Stimulated activated naive B cell treated with anti-CD40 and anti-IgM and Interleukin-4, amounts not matched to agents 10 μg/mL and 1 μg/mL and 100 μg/mL, for 72 hours (primary cell): ENCODE measurements around the gene BRPF3.
A peak's percentile ranks its signal among the peaks of the same experiment; 100 is the strongest.

Experiments used
- ATAC-seq, 2 donors: fragments of 150-1000 bp; cut with Tn5 transposase; replicated peaks; 2 replicates each; pipeline ENCODE4 v1.10.0; 2021; ENCODE audit warnings: moderate library complexity in 1 of 2
- DNase-seq: peaks from one replicate; pipeline ENCODE4 v3.0.0; 2021
- H3K27ac Mint-ChIP-seq: one replicate; pipeline ENCODE4 v1.8.0; 2022; ENCODE audit warnings: mild to moderate bottlenecking, mixed read lengths
- H3K27me3 Mint-ChIP-seq, 2 donors: one replicate each; pipeline ENCODE4 v1.8.0; 2022; ENCODE audit warnings: mixed read lengths in 2 of 2
- H3K36me3 Mint-ChIP-seq, 2 donors: one replicate each; pipeline ENCODE4 v1.8.0; 2022; ENCODE audit warnings: mixed read lengths in 2 of 2, mild to moderate bottlenecking in 1 of 2
- H3K4me1 Mint-ChIP-seq, 2 donors: one replicate each; pipeline ENCODE4 v1.8.0; 2022; ENCODE audit warnings: mixed read lengths in 2 of 2, mild to moderate bottlenecking in 1 of 2
- H3K4me3 Mint-ChIP-seq, 2 donors: one replicate each; pipeline ENCODE4 v1.8.0; 2022; ENCODE audit warnings: mild to moderate bottlenecking in 2 of 2, mixed read lengths in 2 of 2, moderate library complexity in 1 of 2
- H3K9me3 Mint-ChIP-seq, 2 donors: one replicate each; pipeline ENCODE4 v1.8.0; 2022; ENCODE audit warnings: mixed read lengths in 2 of 2, mild to moderate bottlenecking in 1 of 2

BRPF3 gene

DNA sequence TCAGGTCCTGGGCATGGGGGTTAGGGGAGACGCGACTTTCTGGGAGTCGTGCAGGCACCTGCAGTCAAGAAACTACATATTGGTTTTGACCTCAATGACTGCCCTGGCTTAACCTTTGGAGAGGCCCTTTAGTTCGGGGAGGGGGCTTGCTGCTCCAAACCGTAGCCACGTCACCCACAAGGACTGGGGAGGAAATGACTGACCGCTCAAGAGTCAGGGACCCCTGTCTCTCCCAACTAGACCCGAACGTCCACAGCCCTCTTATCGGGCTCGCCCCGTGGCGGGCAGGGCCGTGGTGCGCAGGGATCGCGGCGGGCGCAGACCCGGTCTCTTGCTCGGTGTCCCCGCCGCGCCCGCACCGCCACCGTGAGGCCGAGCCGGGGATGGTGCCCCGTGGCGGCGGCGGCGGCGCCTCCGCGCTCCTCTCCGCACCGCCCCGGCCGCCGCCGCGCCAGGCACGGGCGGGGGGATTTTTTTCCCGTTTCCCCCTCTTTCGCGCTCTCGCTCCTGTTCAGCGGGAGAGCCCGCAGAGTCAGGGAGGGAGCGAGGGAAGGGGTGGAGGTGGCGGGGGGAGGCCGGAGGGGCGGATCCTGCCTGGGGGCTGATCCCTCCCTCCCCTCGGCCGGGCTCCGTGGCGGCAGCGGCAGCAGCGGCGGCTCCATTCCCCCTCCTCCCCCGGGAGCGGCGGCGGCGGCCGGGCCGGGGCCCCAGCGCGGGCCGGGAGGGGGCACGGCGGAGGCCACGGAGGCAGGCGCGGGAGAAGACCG, at the start of gene BRPF3:
BRPF3 (plus strand) TSS at position 632 of the 767 bp plus-strand sequence. CDS start 3,579 bp downstream, outside the sequence.
- H3K9me3 Mint-ChIP-seq: peaks cover 2 to 4% of the 10 kb centered on the region in 2 donors
- no peaks in the 10 kb centered on the region for H3K27me3 Mint-ChIP-seq
- peaks cover 16 to 18% of the 10 kb centered on the region in 2 donors for H3K36me3 Mint-ChIP-seq
- peak within 1 kb of the TSS; percentile 92 to 98 for H3K4me3 Mint-ChIP-seq
- peak; percentile 68 for DNase-seq
- peaks cover 15 to 30% of the 10 kb centered on the region in 2 donors for H3K4me1 Mint-ChIP-seq
- H3K27ac Mint-ChIP-seq: peak within 1 kb of the TSS; percentile 95
- peak; percentile 71 to 72 for ATAC-seq

DNA sequence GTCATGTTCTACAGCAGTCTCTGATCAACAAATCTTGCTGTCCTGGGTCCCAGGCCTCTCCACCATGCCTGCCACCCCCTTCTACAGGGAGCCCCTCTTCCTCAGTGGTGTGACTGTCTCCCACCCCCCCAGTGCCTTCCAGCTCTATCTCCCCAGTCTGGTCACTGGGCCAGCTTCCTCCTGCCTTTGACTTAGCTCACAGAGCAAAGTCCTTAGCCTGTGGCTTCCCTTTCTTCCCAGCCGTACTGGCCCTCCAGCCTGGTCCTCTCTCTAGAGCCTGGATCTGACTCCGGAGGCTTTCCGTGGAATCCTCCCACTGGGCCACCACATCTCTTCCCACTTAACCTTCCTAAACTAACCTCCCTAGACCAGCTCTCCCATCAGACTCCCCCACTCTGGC, 49.2 kb upstream of the BRPF3 start:
- Mint-ChIP-seq H3K36me3 (peaks cover 11 to 18% of the 10 kb centered on the region in 2 donors), H3K27ac (peak overlapping the region; percentile 70), H3K9me3 (peaks cover 7% of the 10 kb centered on the region in 2 donors), H3K4me1 (peaks cover 8 to 15% of the 10 kb centered on the region in 2 donors), H3K27me3 (no peaks in the 10 kb centered on the region), H3K4me3 (no peak overlapping the region)
- DNase-seq (no peak), ATAC-seq (no peak)

DNA sequence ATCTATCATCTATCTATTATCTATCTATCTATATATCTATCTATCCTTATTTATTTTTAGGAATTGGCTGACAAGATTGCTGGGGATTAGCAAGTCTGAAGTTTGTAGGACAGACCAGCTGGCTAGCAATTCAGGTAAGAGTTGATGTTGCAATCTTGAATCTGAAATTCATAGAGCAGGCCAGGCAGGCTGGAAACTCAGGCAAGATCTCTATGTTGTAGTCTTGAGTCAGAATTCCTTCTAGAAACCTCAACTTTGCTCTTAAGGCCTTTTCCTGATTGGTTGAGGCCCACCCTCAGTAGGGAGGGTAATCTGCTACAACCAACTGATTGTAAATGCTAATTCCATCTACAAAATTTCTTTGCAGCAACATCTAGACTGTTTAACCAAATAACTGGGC, 47.1 kb upstream of the BRPF3 start:
- DNase-seq (no peak), ATAC-seq (no peak)
- Mint-ChIP-seq H3K36me3 (peaks cover 11 to 19% of the 10 kb centered on the region in 2 donors), H3K4me3 (no peak overlapping the region), H3K27ac (no peak overlapping the region), H3K27me3 (no peaks in the 10 kb centered on the region), H3K9me3 (peaks cover 7 to 8% of the 10 kb centered on the region in 2 donors), H3K4me1 (peaks cover 7 to 13% of the 10 kb centered on the region in 2 donors)

DNA sequence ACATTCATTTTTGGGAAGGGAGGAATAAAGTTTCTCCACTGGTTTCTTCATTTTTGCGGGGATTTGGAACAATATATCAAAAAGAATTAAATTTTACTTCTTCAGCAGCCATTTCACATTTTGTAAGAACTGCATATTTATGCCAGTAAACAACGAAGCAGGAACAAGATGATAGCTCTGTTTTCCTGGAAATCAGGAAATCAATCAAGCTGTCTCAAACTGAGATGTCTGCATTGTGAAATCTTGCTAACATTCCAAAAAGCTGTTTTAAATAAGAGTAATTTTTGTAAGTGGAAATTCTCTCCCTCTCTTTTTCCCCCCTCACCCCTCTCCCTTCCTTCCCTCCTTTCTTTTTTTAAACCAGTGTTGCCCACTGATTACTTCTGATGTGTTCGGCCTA, 46.3 kb upstream of the BRPF3 start:
- H3K27me3 Mint-ChIP-seq: no peaks in the 10 kb centered on the region
- peaks cover 15 to 26% of the 10 kb centered on the region in 2 donors for H3K36me3 Mint-ChIP-seq
- H3K4me1 Mint-ChIP-seq: peaks cover 7 to 13% of the 10 kb centered on the region in 2 donors
- H3K9me3 Mint-ChIP-seq: peaks cover 7 to 8% of the 10 kb centered on the region in 2 donors
- H3K4me3 Mint-ChIP-seq: no peak overlapping the region
- H3K27ac Mint-ChIP-seq: no peak overlapping the region
- no peak for DNase-seq
- no peak for ATAC-seq

DNA sequence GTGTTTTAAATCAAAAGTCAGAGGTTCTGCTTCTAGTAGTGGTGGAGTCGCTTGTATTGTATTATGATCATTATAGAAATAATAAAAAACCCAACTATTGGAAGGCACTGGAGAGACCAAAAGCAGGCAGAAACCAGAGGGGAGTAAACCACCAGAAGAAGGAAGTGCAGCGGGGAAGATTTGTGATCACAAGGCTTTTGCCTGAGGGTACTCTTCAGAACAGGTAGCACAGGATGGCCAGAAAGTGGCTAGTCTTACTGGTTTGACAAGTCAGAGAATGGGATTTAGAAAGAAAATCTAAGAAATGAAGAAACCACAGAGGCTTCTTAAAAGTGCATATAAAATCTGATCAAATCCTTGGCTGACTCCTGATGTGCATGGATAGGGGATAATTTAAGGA, 42.3 kb upstream of the BRPF3 start:
- H3K36me3 Mint-ChIP-seq: peaks cover 17 to 24% of the 10 kb centered on the region in 2 donors
- H3K27ac Mint-ChIP-seq: no peak overlapping the region
- no peak for ATAC-seq
- no peaks in the 10 kb centered on the region for H3K27me3 Mint-ChIP-seq
- H3K9me3 Mint-ChIP-seq: peaks cover 5 to 11% of the 10 kb centered on the region in 2 donors
- no peak overlapping the region for H3K4me3 Mint-ChIP-seq
- H3K4me1 Mint-ChIP-seq: no peaks in the 10 kb centered on the region
- no peak for DNase-seq

DNA sequence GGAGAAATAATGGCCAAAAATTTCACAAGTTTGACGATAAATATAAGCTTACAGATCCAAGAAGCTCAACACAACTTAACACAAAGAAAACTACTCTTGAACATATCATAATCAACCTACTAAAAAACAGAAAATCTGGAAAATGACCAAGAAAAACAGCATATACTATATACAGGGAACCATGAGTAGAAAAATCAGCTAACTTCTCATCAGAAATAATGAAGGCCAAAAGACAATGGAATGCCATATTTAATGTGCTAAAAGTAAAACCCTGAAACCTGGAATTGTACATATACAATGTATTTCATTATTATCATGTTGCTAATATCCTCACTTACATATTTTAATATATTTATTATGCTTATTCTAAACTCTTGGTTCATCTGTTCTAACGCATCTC, 40.9 kb upstream of the BRPF3 start:
- Mint-ChIP-seq H3K9me3 (peaks cover 5 to 13% of the 10 kb centered on the region in 2 donors), H3K27ac (no peak overlapping the region), H3K27me3 (no peaks in the 10 kb centered on the region), H3K4me3 (no peak overlapping the region), H3K4me1 (no peaks in the 10 kb centered on the region), H3K36me3 (peaks cover 24 to 33% of the 10 kb centered on the region in 2 donors)
- ATAC-seq (no peak), DNase-seq (no peak)

DNA sequence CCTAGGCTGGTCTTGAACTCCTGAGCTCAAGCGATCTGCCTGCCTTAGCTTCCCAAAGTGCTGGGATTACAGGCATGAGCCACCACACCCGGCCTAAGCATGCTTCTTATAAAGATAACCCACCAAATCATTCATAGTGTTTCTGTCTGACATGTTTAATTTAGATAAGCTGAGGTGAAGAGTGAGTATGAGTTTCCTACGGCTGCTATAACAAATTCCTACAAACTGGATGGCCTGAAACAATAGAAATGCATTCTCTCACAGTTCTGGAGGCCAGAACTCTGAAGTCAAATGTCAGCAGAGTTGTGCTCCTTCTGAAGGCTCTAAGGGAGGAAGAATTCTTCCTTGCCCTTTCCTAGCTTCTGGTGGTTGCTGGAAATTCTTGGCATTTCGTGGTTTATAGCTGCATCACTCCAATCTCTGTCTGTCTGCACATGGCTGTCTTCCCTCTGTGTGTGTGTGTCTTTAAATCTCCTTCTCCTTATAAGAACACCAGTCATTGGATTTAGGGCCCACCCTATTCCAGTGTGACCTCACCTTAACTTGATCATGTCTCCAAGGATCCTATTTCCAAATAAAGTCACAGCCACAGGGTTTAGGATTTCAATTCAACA, 36.3 kb upstream of the BRPF3 start:
- H3K4me1 Mint-ChIP-seq: no peaks in the 10 kb centered on the region
- no peak overlapping the region for H3K27ac Mint-ChIP-seq
- DNase-seq (no peak), ATAC-seq (no peak)
- no peaks in the 10 kb centered on the region for H3K27me3 Mint-ChIP-seq
- H3K36me3 Mint-ChIP-seq: peaks cover 17 to 23% of the 10 kb centered on the region in 2 donors
- no peak overlapping the region for H3K4me3 Mint-ChIP-seq
- peaks cover 5 to 12% of the 10 kb centered on the region in 2 donors for H3K9me3 Mint-ChIP-seq

DNA sequence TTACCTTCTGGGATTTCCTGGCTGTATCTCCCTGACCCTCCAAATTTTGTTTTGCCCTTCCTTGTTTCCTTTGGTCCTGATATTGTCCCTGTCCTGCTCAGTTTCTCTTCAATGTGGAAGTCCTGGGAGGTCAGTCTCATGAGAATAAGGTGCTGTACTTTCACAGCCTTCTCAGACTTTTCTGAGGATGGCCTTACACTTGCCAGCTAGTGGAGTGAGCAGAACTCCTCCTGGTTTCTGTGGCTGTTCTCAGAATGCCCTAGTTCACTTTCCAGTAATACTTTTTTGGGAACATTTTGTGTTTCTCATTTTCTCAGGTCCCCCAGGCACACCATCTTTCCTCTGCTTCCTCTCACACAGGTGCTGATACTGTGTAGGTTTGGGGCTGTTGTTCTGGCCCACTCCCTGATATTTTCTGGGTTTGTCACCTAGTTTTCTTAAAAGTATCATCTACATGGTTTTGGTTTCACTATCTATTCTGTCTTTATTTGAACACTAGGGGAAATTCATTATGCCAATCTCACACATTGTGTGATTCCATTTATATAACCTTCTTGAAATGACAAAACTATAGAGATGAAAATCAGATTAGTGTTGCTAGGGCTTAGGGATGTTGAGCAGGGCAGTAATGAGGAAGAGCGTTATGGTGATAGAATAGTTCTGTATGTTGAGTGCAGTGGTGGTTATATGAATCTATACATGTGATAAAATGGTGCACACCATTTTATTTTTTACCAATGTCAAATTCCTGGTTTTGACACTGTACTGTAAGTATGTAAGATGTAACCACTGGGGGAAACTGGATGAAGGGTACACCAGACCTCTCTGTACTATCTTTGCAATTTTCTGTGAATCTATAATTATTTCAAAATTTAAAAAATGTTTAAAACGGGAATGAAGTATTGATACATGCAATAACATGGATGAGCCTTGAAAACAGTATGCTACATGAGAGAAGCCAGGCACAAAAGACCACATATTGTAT, 27.2 kb upstream of the BRPF3 start:
- DNase-seq (no peak), ATAC-seq (peak; percentile 14 to 36)
- H3K4me1 Mint-ChIP-seq: peaks cover 12 to 19% of the 10 kb centered on the region in 2 donors
- H3K27ac Mint-ChIP-seq: no peak overlapping the region
- H3K27me3 Mint-ChIP-seq: no peaks in the 10 kb centered on the region
- H3K9me3 Mint-ChIP-seq: no peaks in the 10 kb centered on the region
- H3K36me3 Mint-ChIP-seq: peaks cover 6 to 10% of the 10 kb centered on the region in 2 donors
- H3K4me3 Mint-ChIP-seq: no peak overlapping the region

DNA sequence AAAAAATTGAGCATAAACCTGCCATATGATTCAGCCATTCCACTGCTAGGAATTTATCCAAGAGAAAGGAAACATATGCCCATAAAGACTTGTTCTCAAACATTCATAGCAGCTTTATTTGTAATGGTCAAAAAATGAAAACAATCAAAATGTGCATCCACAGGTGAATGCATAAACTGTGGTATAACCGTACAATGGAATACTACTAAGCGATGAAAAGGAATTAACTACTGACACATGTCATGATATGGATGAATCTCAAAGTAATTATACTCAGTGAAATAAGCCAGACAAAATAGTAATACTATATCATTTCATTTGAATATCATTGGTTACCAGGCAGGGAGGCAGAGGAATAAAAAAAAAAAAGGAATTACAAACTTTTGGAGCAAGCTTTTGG, 25.8 kb upstream of the BRPF3 start:
- DNase-seq (no peak), ATAC-seq (no peak)
- peaks cover 12 to 19% of the 10 kb centered on the region in 2 donors for H3K4me1 Mint-ChIP-seq
- H3K4me3 Mint-ChIP-seq: no peak overlapping the region
- no peaks in the 10 kb centered on the region for H3K27me3 Mint-ChIP-seq
- peaks cover 10 to 11% of the 10 kb centered on the region in 2 donors for H3K36me3 Mint-ChIP-seq
- H3K9me3 Mint-ChIP-seq: no peaks in the 10 kb centered on the region
- H3K27ac Mint-ChIP-seq: no peak overlapping the region

DNA sequence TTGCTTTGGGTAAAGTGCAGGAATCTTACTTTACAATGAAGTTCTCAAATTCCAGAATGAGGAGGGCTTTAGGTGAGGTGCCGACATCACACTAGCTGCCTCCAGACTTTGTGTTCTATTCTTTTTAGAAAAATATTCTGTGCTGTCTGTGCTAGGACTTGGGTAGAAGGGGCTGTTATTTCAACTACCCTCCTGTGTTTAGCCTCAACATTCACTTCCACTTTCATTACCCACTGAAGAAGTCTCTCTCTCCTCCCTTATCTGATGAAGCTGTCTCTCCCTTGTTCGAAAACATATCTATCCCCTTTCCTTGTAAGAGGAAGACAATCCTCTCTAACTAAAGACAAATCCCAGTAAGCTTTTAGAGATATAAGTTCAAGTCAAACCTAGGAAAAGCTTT, 25.0 kb upstream of the BRPF3 start:
- ATAC-seq (no peak), DNase-seq (no peak)
- no peak overlapping the region for H3K4me3 Mint-ChIP-seq
- H3K27ac Mint-ChIP-seq: no peak overlapping the region
- H3K36me3 Mint-ChIP-seq: peaks cover 6 to 7% of the 10 kb centered on the region in 2 donors
- H3K27me3 Mint-ChIP-seq: no peaks in the 10 kb centered on the region
- peaks cover 12 to 19% of the 10 kb centered on the region in 2 donors for H3K4me1 Mint-ChIP-seq
- H3K9me3 Mint-ChIP-seq: no peaks in the 10 kb centered on the region

DNA sequence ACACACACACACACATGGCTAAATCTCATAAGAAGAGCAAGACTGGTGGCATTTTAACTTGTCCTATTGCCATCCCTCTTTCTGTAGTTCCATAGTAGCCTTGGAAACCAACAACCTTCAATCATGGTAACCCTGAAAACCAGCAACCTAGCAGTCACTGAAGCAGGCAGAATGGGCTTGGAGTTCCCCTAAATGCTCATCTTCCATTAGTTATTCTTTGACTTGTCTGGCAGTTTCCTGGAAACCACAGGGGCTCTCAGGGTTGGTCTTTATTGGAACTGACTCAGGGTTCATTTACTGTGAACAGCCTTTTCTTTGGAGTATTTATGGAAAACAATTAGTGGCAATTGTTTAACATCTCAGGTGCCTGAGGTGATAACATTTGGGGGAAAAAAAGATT, 19.4 kb upstream of the BRPF3 start:
- Mint-ChIP-seq H3K27me3 (no peaks in the 10 kb centered on the region), H3K4me1 (peaks cover 4 to 6% of the 10 kb centered on the region in 2 donors), H3K9me3 (peaks cover 12 to 16% of the 10 kb centered on the region in 2 donors), H3K4me3 (no peak overlapping the region), H3K27ac (no peak overlapping the region), H3K36me3 (peaks cover 21 to 36% of the 10 kb centered on the region in 2 donors)
- ATAC-seq (peak; percentile 34 to 66), DNase-seq (no peak)

DNA sequence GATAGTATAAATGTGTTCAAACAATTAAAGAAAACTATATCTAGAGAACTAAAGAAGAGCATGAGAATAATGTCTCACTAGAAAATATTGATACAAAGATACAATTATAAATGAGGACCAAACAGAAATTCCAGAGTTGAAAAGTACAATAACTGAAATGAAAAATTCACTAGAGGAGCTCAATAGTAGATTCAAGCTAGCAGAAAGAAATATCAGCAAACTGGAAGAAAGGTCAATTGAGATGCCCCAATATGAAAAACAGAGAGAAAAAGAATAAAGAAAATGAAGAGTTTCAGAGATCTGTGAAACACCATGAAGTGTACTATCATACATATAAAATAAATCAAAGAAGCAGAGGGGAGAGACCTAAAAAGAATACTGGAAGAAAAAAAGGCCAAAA, 18.0 kb upstream of the BRPF3 start:
- peaks cover 4 to 6% of the 10 kb centered on the region in 2 donors for H3K4me1 Mint-ChIP-seq
- no peak overlapping the region for H3K27ac Mint-ChIP-seq
- ATAC-seq: no peak
- peaks cover 29 to 45% of the 10 kb centered on the region in 2 donors for H3K36me3 Mint-ChIP-seq
- DNase-seq: no peak
- H3K9me3 Mint-ChIP-seq: peaks cover 20 to 22% of the 10 kb centered on the region in 2 donors
- H3K4me3 Mint-ChIP-seq: no peak overlapping the region
- peaks cover 0 to 6% of the 10 kb centered on the region in 2 donors for H3K27me3 Mint-ChIP-seq

DNA sequence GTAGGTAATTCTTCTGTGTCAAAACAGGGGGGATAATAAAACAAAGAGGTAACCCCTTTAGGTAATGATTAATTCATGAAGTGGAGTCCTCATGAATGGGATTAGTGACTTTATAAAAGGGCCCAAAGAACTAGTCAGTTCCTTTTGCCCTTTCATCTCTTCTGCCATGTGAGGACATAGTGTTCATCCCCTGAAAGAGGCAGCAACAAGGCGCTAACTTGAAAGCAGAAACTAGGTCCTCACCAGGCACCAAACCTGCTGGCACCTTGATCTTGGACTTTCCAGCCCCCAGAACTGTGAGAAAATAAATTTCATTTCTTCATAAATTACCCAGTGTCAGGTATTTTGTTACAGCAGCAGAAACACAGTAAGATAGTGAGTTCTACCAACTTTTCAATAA, 16.4 kb upstream of the BRPF3 start:
- Mint-ChIP-seq H3K4me3 (no peak overlapping the region), H3K27ac (no peak overlapping the region), H3K4me1 (peaks cover 4 to 6% of the 10 kb centered on the region in 2 donors), H3K27me3 (peaks cover 0 to 6% of the 10 kb centered on the region in 2 donors), H3K36me3 (peaks cover 29 to 43% of the 10 kb centered on the region in 2 donors), H3K9me3 (peaks cover 20 to 22% of the 10 kb centered on the region in 2 donors)
- ATAC-seq (no peak), DNase-seq (no peak)

DNA sequence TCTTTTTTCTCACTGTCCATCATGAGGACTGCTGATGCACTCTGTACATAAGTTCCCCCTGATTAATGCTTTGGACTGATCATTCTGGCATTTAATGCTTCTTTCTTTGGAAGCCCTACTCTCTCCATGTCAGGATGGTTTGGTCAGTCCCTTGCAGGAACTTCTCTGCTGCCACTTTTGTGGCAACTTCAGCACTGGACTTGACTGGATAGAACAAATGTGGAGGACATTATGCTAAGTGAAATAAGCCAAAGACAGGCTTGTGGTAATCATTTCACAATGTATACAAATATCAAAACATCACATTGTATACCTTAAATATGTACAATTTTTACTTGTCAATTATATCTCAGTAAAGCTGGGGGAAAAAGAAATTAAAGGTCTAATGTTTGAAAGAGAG, 12.2 kb upstream of the BRPF3 start:
- no peaks in the 10 kb centered on the region for H3K4me1 Mint-ChIP-seq
- H3K36me3 Mint-ChIP-seq: peaks cover 10 to 16% of the 10 kb centered on the region in 2 donors
- H3K4me3 Mint-ChIP-seq: no peak overlapping the region
- H3K27me3 Mint-ChIP-seq: peaks cover 0 to 6% of the 10 kb centered on the region in 2 donors
- H3K9me3 Mint-ChIP-seq: peaks cover 9 to 10% of the 10 kb centered on the region in 2 donors
- no peak for DNase-seq
- ATAC-seq: no peak
- no peak overlapping the region for H3K27ac Mint-ChIP-seq
